ENCODE measurements around the gene TGFBR3L.

- TF ChIP-seq ATF3 (CRISPR knock-in tag; conservative IDR thresholded peaks at IDR 0.05) = no peak
- no peak for TF ChIP-seq HMGA2 (CRISPR knock-in tag; IDR thresholded peaks at IDR 0.05)
- TF ChIP-seq HMGXB4 (CRISPR knock-in tag; IDR thresholded peaks at IDR 0.05) = no peak
- no peak for TF ChIP-seq MAX (CRISPR knock-in tag; IDR thresholded peaks at IDR 0.05)
- TF ChIP-seq USF2 (CRISPR knock-in tag; IDR thresholded peaks at IDR 0.05) = no peak
- no peak for TF ChIP-seq CTCF (IDR thresholded peaks at IDR 0.05)
Observed at GRCh38 chr19:7868326-7868670, 46.3 kb upstream of the TGFBR3L start.
